Nephron progenitor cell (in vitro differentiated cells): Measurements from ENCODE around the gene AMPD3.

Source experiments
- DNase-seq: peaks from one replicate; pipeline ENCODE4 v3.0.0; 2021
- H3K27ac Mint-ChIP-seq: 2 replicates; pipeline ENCODE4 v1.8.0; 2021; ENCODE audit warnings: mild to moderate bottlenecking, moderate library complexity, mixed read lengths
- H3K27me3 Mint-ChIP-seq: 2 replicates; pipeline ENCODE4 v1.8.0; 2021; ENCODE audit warnings: mild to moderate bottlenecking, low read depth, mixed read lengths; ENCODE audit not compliant: poor library complexity
- H3K36me3 Mint-ChIP-seq: 2 replicates; pipeline ENCODE4 v1.8.0; 2021; ENCODE audit warnings: low read depth, mixed read lengths
- H3K4me1 Mint-ChIP-seq: 2 replicates; pipeline ENCODE4 v1.8.0; 2021; ENCODE audit warnings: mixed read lengths
- H3K4me3 Mint-ChIP-seq: 2 replicates; pipeline ENCODE4 v1.8.0; 2021; ENCODE audit warnings: mild to moderate bottlenecking, moderate library complexity, mixed read lengths
- H3K9me3 Mint-ChIP-seq: 2 replicates; pipeline ENCODE4 v1.8.0; 2021; ENCODE audit warnings: mild to moderate bottlenecking, moderate library complexity, mixed read lengths
- CTCF ChIP-seq: fragments of 200-600 bp; sonication (generic); IDR thresholded peaks from 2 replicates; pipeline ENCODE4 v1.5.0; 2021; ENCODE audit warnings: antibody characterized with exemption

AMPD3 gene

GRCh38 chr11:10511181-10511621 lies 56.1 kb downstream of the AMPD3 start:
- Mint-ChIP-seq H3K4me1 (no peaks in the 10 kb centered on the region), H3K36me3 (no peaks in the 10 kb centered on the region), H3K27me3 (no peaks in the 10 kb centered on the region), H3K27ac (no peak overlapping the region), H3K4me3 (no peak overlapping the region), H3K9me3 (no peaks in the 10 kb centered on the region)
- TF ChIP-seq CTCF = no peak
- DNase-seq = peak; percentile 26

GRCh38 chr11:10514202-10514601 lies 59.1 kb downstream of the AMPD3 start:
- no peaks in the 10 kb centered on the region for H3K4me1 Mint-ChIP-seq
- H3K9me3 Mint-ChIP-seq = no peaks in the 10 kb centered on the region
- H3K4me3 Mint-ChIP-seq = no peak overlapping the region
- H3K36me3 Mint-ChIP-seq = no peaks in the 10 kb centered on the region
- H3K27me3 Mint-ChIP-seq = no peaks in the 10 kb centered on the region
- H3K27ac Mint-ChIP-seq = no peak overlapping the region
- no peak for DNase-seq
- no peak for TF ChIP-seq CTCF

GRCh38 chr11:10514709-10515108 lies 59.6 kb downstream of the AMPD3 start:
- DNase-seq = no peak
- Mint-ChIP-seq H3K4me3 (no peak overlapping the region), H3K36me3 (no peaks in the 10 kb centered on the region), H3K27ac (no peak overlapping the region), H3K9me3 (no peaks in the 10 kb centered on the region), H3K27me3 (no peaks in the 10 kb centered on the region), H3K4me1 (no peaks in the 10 kb centered on the region)
- TF ChIP-seq CTCF = no peak

GRCh38 chr11:10515418-10515817 lies 60.4 kb downstream of the AMPD3 start:
- no peaks in the 10 kb centered on the region for H3K36me3 Mint-ChIP-seq
- H3K4me3 Mint-ChIP-seq = no peak overlapping the region
- TF ChIP-seq CTCF = no peak
- no peaks in the 10 kb centered on the region for H3K4me1 Mint-ChIP-seq
- H3K27ac Mint-ChIP-seq = no peak overlapping the region
- no peaks in the 10 kb centered on the region for H3K27me3 Mint-ChIP-seq
- no peak for DNase-seq
- H3K9me3 Mint-ChIP-seq = no peaks in the 10 kb centered on the region

- Mint-ChIP-seq H3K9me3 (no peaks in the 10 kb centered on the region), H3K27ac (no peak overlapping the region), H3K36me3 (peaks cover 7% of the 10 kb centered on the region), H3K4me3 (no peak overlapping the region), H3K4me1 (no peaks in the 10 kb centered on the region), H3K27me3 (no peaks in the 10 kb centered on the region)
- TF ChIP-seq CTCF = no peak
- no peak for DNase-seq
These were observed 63.1 kb downstream of the AMPD3 start for GRCh38 chr11:10518123-10518522.

- no peak for DNase-seq
- no peak for TF ChIP-seq CTCF
- H3K4me1 Mint-ChIP-seq = no peaks in the 10 kb centered on the region
- H3K36me3 Mint-ChIP-seq = peaks cover 13% of the 10 kb centered on the region
- no peaks in the 10 kb centered on the region for H3K9me3 Mint-ChIP-seq
- H3K4me3 Mint-ChIP-seq = no peak overlapping the region
- H3K27me3 Mint-ChIP-seq = no peaks in the 10 kb centered on the region
- H3K27ac Mint-ChIP-seq = no peak overlapping the region
These were observed 63.8 kb downstream of the AMPD3 start for GRCh38 chr11:10518891-10519290.
